Measurements from ENCODE around the gene PEX13.

Gene PEX13

DNA sequence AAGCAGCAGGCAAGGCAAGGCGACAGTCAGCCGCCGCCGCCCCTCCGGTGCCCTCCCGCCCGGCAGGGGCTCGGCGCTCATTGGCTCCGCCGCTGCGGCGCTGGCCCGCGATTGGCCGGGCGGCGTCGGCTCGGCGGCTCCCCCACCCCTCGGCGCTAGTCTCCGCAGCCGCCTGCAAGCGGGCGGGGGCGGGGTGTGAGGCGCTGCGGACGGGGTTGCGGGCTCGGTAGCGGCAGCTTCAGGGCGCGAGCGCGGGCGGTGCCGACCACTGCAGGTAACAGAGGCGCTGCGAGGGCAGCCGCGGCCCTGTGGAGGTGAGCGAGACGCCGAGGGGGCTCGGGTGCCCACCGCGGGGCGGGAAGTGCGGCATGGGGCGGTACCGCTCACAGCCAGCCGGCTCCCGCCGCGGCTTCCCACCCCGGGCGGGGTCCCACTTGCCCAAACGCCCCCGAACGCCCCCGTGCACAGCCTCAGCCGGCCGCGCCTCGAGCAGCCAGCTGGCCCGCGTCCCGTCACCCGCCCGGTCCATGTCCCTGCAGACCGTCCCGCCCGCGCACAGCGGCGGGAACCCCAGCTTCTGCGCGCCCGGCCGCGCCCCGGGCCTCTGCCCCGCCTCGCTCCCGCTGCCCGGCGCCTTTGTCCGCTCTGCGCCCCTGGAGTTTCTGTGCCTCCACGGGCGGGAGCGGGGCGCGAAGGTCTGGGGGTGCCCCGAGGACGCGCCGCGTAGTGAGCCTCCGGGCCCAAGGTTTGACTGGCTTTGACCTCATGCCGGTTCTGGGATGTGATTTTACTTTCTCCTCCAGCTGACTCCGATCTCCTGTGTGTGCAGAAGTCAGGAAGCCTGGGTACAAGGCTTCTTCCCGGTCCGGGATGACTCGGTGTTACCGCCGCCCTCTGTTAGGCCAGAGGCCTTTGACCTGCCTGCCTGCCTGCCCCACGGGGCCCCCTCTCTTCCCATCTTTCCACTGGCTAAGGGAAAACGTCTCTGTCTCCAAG is 48.5 kb downstream of the PEX13 start, which contains the start of gene SANBR:
Gene SANBR, plus strand, starts transcription at position 158 of the 996 bp plus-strand sequence. CDS start 4,480 bp downstream, outside the sequence.
- peak within 1 kb of the TSS; percentile 69 for H3K4me3 ChIP-seq (ENCODE audit: low read depth, low read length)
- H3K9me3 ChIP-seq, result no peaks in the 10 kb centered on the region
- no peaks in the 10 kb centered on the region for H3K4me1 ChIP-seq
- H3K36me3 ChIP-seq, result no peaks in the 10 kb centered on the region
- DNase-seq, result peak; percentile 85
- H3K27me3 ChIP-seq, result no peaks in the 10 kb centered on the region
- TF ChIP-seq, protein P1, sequence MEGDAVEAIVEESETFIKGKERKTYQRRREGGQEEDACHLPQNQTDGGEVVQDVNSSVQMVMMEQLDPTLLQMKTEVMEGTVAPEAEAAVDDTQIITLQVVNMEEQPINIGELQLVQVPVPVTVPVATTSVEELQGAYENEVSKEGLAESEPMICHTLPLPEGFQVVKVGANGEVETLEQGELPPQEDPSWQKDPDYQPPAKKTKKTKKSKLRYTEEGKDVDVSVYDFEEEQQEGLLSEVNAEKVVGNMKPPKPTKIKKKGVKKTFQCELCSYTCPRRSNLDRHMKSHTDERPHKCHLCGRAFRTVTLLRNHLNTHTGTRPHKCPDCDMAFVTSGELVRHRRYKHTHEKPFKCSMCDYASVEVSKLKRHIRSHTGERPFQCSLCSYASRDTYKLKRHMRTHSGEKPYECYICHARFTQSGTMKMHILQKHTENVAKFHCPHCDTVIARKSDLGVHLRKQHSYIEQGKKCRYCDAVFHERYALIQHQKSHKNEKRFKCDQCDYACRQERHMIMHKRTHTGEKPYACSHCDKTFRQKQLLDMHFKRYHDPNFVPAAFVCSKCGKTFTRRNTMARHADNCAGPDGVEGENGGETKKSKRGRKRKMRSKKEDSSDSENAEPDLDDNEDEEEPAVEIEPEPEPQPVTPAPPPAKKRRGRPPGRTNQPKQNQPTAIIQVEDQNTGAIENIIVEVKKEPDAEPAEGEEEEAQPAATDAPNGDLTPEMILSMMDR (IDR thresholded peaks at IDR 0.05; ENCODE audit: low read depth, low read length), result no peak

GRCh38 chr2:61074100-61074499 is 56.6 kb downstream of the PEX13 start:
- H3K36me3 ChIP-seq, result no peaks in the 10 kb centered on the region
- no peaks in the 10 kb centered on the region for H3K9me3 ChIP-seq
- TF ChIP-seq, protein P1 (IDR thresholded peaks at IDR 0.05; ENCODE audit: low read depth, low read length), result no peak
- no peaks in the 10 kb centered on the region for H3K27me3 ChIP-seq
- no peak overlapping the region for H3K4me3 ChIP-seq (ENCODE audit: low read depth, low read length)
- DNase-seq, result no peak
- no peaks in the 10 kb centered on the region for H3K4me1 ChIP-seq

DNA sequence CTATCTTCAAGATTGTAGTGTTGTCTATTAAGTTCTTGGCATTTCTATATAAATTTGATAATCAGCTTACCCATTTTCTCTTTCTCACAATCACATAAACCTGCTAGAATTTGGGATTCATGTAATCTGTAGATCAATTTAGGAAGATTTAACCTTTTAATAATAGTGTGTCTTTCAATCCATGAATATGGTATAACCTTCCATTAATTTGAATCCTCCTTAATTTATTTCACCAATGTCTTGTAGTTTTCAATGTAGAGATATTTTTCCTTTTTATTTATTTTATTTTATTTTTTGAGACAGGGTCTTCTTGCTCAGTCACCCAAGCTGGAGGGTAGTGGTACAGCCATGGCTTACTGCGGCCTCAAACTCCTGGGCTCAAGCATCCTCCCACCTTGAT is 68.4 kb downstream of the PEX13 start:
- Histone ChIP-seq H3K36me3 (no peaks in the 10 kb centered on the region), H3K9me3 (no peaks in the 10 kb centered on the region), H3K4me3 (ENCODE audit: low read depth, low read length) (no peak overlapping the region), H3K27me3 (no peaks in the 10 kb centered on the region), H3K4me1 (no peaks in the 10 kb centered on the region)
- no peak for DNase-seq
- TF ChIP-seq, protein P1 (IDR thresholded peaks at IDR 0.05; ENCODE audit: low read depth, low read length), result no peak

DNA sequence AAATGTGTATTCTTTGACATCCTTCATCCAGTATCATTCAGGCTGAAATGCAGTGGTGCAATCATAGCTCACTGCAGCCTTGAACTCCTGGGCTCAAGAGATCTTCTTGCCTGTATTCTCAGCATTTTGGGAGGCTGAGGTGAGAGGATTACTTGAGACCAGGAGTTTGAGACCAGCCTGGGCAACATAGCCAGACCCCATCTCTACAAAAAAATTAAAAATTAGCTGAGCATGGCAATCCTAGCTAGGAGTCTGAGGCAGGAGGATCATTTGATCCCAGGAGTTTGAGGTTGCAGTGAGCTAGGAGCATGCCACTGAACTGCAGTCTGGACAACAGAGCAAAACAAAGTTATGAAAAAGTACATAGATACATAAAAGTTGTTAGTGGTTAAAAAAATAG is 72.3 kb downstream of the PEX13 start:
- Histone ChIP-seq H3K4me3 (ENCODE audit: low read depth, low read length) (no peak overlapping the region), H3K9me3 (no peaks in the 10 kb centered on the region), H3K27me3 (no peaks in the 10 kb centered on the region), H3K36me3 (no peaks in the 10 kb centered on the region), H3K4me1 (no peaks in the 10 kb centered on the region)
- DNase-seq, result no peak
- TF ChIP-seq, protein P1 (IDR thresholded peaks at IDR 0.05; ENCODE audit: low read depth, low read length), result no peak

- TF ChIP-seq, protein P1 (IDR thresholded peaks at IDR 0.05; ENCODE audit: low read depth, low read length), result no peak
- no peaks in the 10 kb centered on the region for H3K36me3 ChIP-seq
- H3K9me3 ChIP-seq, result no peaks in the 10 kb centered on the region
- no peaks in the 10 kb centered on the region for H3K4me1 ChIP-seq
- no peak for DNase-seq
- no peaks in the 10 kb centered on the region for H3K27me3 ChIP-seq
- no peak overlapping the region for H3K4me3 ChIP-seq (ENCODE audit: low read depth, low read length)
Observed at GRCh38 chr2:61090386-61090921, 72.9 kb downstream of the PEX13 start.

DNA sequence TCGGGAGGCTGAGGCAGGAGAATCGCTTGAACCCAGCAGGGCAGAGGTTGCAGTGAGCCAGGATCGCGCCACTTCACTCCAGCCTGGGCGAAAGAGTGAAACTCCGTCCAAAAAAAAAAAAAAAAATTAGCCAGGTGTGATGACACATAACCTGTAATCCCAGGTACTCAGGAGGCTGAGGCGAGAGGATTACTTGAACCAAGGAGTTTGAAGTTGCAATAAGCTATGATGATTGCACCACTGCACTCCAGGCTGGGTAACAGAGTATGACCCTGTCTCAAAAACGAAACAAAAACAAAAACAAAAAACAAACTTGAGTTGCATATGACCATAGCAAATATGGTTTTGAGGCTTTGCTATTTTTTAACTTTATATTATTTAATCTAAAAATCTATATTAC is 74.0 kb downstream of the PEX13 start:
- H3K4me3 ChIP-seq (ENCODE audit: low read depth, low read length), result no peak overlapping the region
- TF ChIP-seq, protein P1 (IDR thresholded peaks at IDR 0.05; ENCODE audit: low read depth, low read length), result no peak
- no peaks in the 10 kb centered on the region for H3K36me3 ChIP-seq
- DNase-seq, result no peak
- H3K27me3 ChIP-seq, result no peaks in the 10 kb centered on the region
- H3K4me1 ChIP-seq, result no peaks in the 10 kb centered on the region
- no peaks in the 10 kb centered on the region for H3K9me3 ChIP-seq
